ENCODE data around the gene CCDC88C. TPM values are rescaled to one million over a fixed set of nuclear protein-coding genes. Genes with fewer than 3 reads are reported as not detected.

The CCDC88C gene
- total RNA-seq, 2 donors from 2014 or later: 103 to 111 TPM

- DNase-seq (peak in 1 of 2 donors; percentile 32), ATAC-seq (replicated peaks in 1 of 2) (peak; percentile 56)
- Mint-ChIP-seq H3K9me3 (peaks cover 8 to 11% of the 10 kb centered on the region in 2 donors), H3K4me3 (peak overlapping the region in 1 of 2 donors; percentile 42), H3K36me3 (ENCODE audit: insufficient read depth in 2 of 2) (peaks cover 18 to 31% of the 10 kb centered on the region in 2 donors), H3K27ac (peak overlapping the region; percentile 83), H3K27me3 (ENCODE audit: low read depth) (no peaks in the 10 kb centered on the region), H3K4me1 (ENCODE audit: low read depth) (peaks cover 77% of the 10 kb centered on the region)
Observed at GRCh38 chr14:91223028-91223783, 194.4 kb downstream of the CCDC88C start.

Other genes with a start within 250 kb of the CCDC88C start
- 10 to 100 TPM; 18.9 to 19.2 TPM for gene GPR68, start 173.1 kb downstream of the CCDC88C start, total RNA-seq
- 100 to 1,000 TPM; 131 to 147 TPM for gene PPP4R3A, start 92.5 kb upstream of the CCDC88C start, total RNA-seq

Measured in activated T-cell treated with anti-CD3 and anti-CD28 coated beads, Interleukin-2, amount 50 U/mL, for 72 hours (primary cell).